Panc1 (cell line): ENCODE data around the gene SCAMP3.
A peak's percentile ranks its signal among the peaks of the same experiment; 100 is the strongest.

Experiments used
- CTCF ChIP-seq: fragments of 450-650 bp; IDR thresholded peaks from 2 replicates; pipeline ENCODE4 v1.5.1; 2017; ENCODE audit warnings: mild to moderate bottlenecking
- POLR2AphosphoS5 ChIP-seq: IDR thresholded peaks from 2 replicates; pipeline ENCODE4 v1.6.1; 2012; ENCODE audit warnings: mild to moderate bottlenecking, low read depth, low read length, moderate library complexity
- REST ChIP-seq, 2 experiments: IDR thresholded peaks; 2 replicates each; pipeline ENCODE4 v1.6.1; 2011 to 2012; ENCODE audit warnings: low read depth in 2 of 2, control low read depth in 1 of 2, low read length in 1 of 2, mild to moderate bottlenecking in 1 of 2, moderate library complexity in 1 of 2; ENCODE audit not compliant: insufficient read depth in 1 of 2
- SIN3A ChIP-seq: IDR thresholded peaks from 2 replicates; pipeline ENCODE4 v1.6.1; 2012; ENCODE audit warnings: low read depth, mild to moderate bottlenecking, low read length, moderate library complexity, borderline replicate concordance; ENCODE audit not compliant: insufficient read depth

- TF ChIP-seq CTCF: no peak
- TF ChIP-seq POLR2AphosphoS5: peak; percentile 47; the same call in 1 of the 2 replicates
- no peak for TF ChIP-seq REST (IDR thresholded peaks at IDR 0.05; ENCODE audit: insufficient read depth in 1 of 2, low read depth in 2 of 2, low read length in 1 of 2)
- TF ChIP-seq SIN3A: peak; percentile 80; the same call in 1 of the 2 replicates
These were observed 21.0 kb downstream of the SCAMP3 start for GRCh38 chr1:155241069-155241679.
